Adrenal gland (tissue), 12 donors: ENCODE measurements around the gene SESN1. TPM values are rescaled to one million over a fixed set of nuclear protein-coding genes. Genes with fewer than 3 reads are reported as not detected.
"Not testable (repeated sequence)": the region's sequence is repeated elsewhere in the genome, so short reads cannot be mapped to it uniquely, and the experiment has no call there.

Experiments used
- DNase-seq, 7 donors: peaks; one replicate each; pipeline ENCODE4 v3.0.0-alpha.2; 2019 to 2020
- H3K27ac ChIP-seq, 5 donors: fragments of 200-600 bp; sonication (generic) in 4 of 5; 1 replicate in 3 of 5; 2 replicates in 2 of 5; pipeline versions ENCODE4 v1.5.1 to v1.8.0; 2016 to 2020; ENCODE audit warnings: mild to moderate bottlenecking in 1 of 5
- H3K27me3 ChIP-seq: fragments of 200-600 bp; 2 replicates; pipeline ENCODE4 v1.8.0; 2021
- H3K36me3 ChIP-seq, 2 donors: fragments of 200-600 bp; replicated peaks in 1 of 2; 1 replicate in 1 of 2; 2 replicates in 1 of 2; pipeline versions ENCODE4 v1.5.1 to v1.8.0; 2018 to 2022
- H3K4me1 ChIP-seq, 2 donors: fragments of 200-600 bp; replicated peaks in 1 of 2; 1 replicate in 1 of 2; 2 replicates in 1 of 2; pipeline versions ENCODE4 v1.5.1 to v1.8.0; 2018 to 2021
- H3K4me3 ChIP-seq, 4 donors: fragments of 200-600 bp; sonication (generic) in 3 of 4; one replicate each; pipeline ENCODE4 v1.5.1; 2016 to 2018
- H3K9me3 ChIP-seq, 3 donors: fragments of 200-600 bp; sonication (generic) in 1 of 3; replicated peaks in 1 of 3; 1 replicate in 2 of 3; 2 replicates in 1 of 3; pipeline versions ENCODE4 v1.5.1 to v1.8.0; 2016 to 2021
- CTCF ChIP-seq, 6 experiments: fragments of 450-650 bp in 4 of 6; fragments of 200-600 bp in 2 of 6; sonication (generic) in 1 of 6; IDR thresholded peaks; 1 replicate in 5 of 6; 2 replicates in 1 of 6; pipeline versions ENCODE4 v1.5.1 to v1.8.0; 2016 to 2021; ENCODE audit warnings: antibody characterized with exemption in 6 of 6, mild to moderate bottlenecking in 2 of 6, moderate library complexity in 1 of 6
- POLR2A ChIP-seq, 2 donors: fragments of 450-650 bp; IDR thresholded peaks; one replicate each; pipeline ENCODE4 v1.6.1; 2017; ENCODE audit warnings: antibody characterized with exemption in 2 of 2, mild to moderate bottlenecking in 2 of 2, moderate library complexity in 1 of 2
- WGBS, 4 donors: extraction: QIAGEN DNeasy Blood & Tissue Kit in 2 of 4; methylation state at CpG; one replicate each; pipeline versions ENCODE4 v1.1.5 to v1.1.7; 2013 to 2017; 5-methylcytosine and 5-hydroxymethylcytosine counted together
- intact Hi-C, 2 donors: fragments of 100-400 bp; cut with DNase I; formaldehyde crosslinking; loops; one replicate each; pipeline versions ENCODE4 v1.14.1 to v1.15.0; 2022 to 2023
- polyA plus RNA-seq, 3 donors: library from polyadenylated mRNA; stranded (reverse); fragments of 200-250 nt in 2 of 3; fragments of 350-450 nt in 1 of 3; fragmentation: Illumina TruSeq in 1 of 3; extraction: RNeasy Lipid Tissue Mini Kit (QIAGEN cat#74804) in 1 of 3; gene quantifications; one replicate each; pipeline ENCODE4 v1.2.3, GENCODE V29; 2013 to 2014
- total RNA-seq, 9 donors: library from RNA; depleted of rRNA in 4 of 9; stranded (reverse); fragments of >200 nt in 4 of 9; fragments of 120-200 nt in 1 of 9; fragmentation: NEBNext Ultra II Directional in 1 of 9; extraction: Animal tissue kit (Norgen Biotek cat#: 25700) in 1 of 9; gene quantifications; one replicate each; pipeline versions ENCODE4 v1.1.0 to v1.2.4, GENCODE V29; 2013 to 2023
- donor health status: healthy with polysubstance abuse.
- donor health status: Bipolar disorder and iron deficiency.
- donor health status: DM: yes; HTN: yes; CAD: no.
- donor health status: DM: no; HTN: no; CAD: no.
- donor health status: DM: no; HTN: no; CAD: no.
- donor health status: DM: yes; HTN: yes; CAD: no.

The SESN1 gene
- total and polyA plus RNA-seq, 12 donors, result 14.2 to 72.7 (median 42.5) TPM

GRCh38 chr6:109087661-109088264 is 6.9 kb downstream of the SESN1 start:
- Histone ChIP-seq H3K27me3 (no peaks in the 10 kb centered on the region), H3K4me1 (peaks cover 12 to 36% of the 10 kb centered on the region in 2 donors), H3K4me3 (no peak overlapping the region), H3K27ac (peak overlapping the region in 1 of 5 donors; percentile 0), H3K36me3 (no peaks in the 10 kb centered on the region), H3K9me3 (no peaks in the 10 kb centered on the region)
- DNase-seq, result no peak
- no peak for TF ChIP-seq CTCF (IDR thresholded peaks at IDR 0.05)
- no peak for TF ChIP-seq POLR2A (IDR thresholded peaks at IDR 0.05)
- intact Hi-C loops, result no loop called here
- WGBS, 4 donors, result 61 to 65% (median 64%) methylated on average over 5 of the region's 5 CpGs

GRCh38 chr6:109084146-109084545 is 10.5 kb downstream of the SESN1 start:
- DNase-seq, H3K36me3 ChIP-seq, H3K4me3 ChIP-seq, H3K9me3 ChIP-seq, H3K27ac ChIP-seq, H3K27me3 ChIP-seq, intact Hi-C loops: not testable (repeated sequence)
- 91 to 95% (median 94%) methylated on average over 8 of the region's 8 CpGs for WGBS, 4 donors
- H3K4me1 ChIP-seq, result peaks cover 0 to 39% of the 10 kb centered on the region in 2 donors

- H3K4me3 ChIP-seq, result no peak overlapping the region
- intact Hi-C loops, result no loop called here
- H3K4me1 ChIP-seq, result peaks cover 0 to 41% of the 10 kb centered on the region in 2 donors
- no peaks in the 10 kb centered on the region for H3K36me3 ChIP-seq
- H3K27me3 ChIP-seq, result no peaks in the 10 kb centered on the region
- no peak for DNase-seq
- TF ChIP-seq POLR2A (IDR thresholded peaks at IDR 0.05) (no peak), CTCF (IDR thresholded peaks at IDR 0.05) (no peak)
- H3K9me3 ChIP-seq, result no peaks in the 10 kb centered on the region
- H3K27ac ChIP-seq, result no peak overlapping the region
- 76 to 85% (median 78%) methylated on average over 1 of the region's 1 CpG for WGBS, 4 donors
Measured at GRCh38 chr6:109083657-109084056, 11.0 kb downstream of the SESN1 start.

- intact Hi-C loops, result no loop called here
- H3K4me3 ChIP-seq, result no peak overlapping the region
- peaks cover 0 to 37% of the 10 kb centered on the region in 2 donors for H3K4me1 ChIP-seq
- no peaks in the 10 kb centered on the region for H3K9me3 ChIP-seq
- no peak for DNase-seq
- H3K27ac ChIP-seq, result no peak overlapping the region
- H3K27me3 ChIP-seq, result no peaks in the 10 kb centered on the region
- peak in 1 of 6 experiments; percentile 10 for TF ChIP-seq CTCF (IDR thresholded peaks at IDR 0.05)
- no peak for TF ChIP-seq POLR2A (IDR thresholded peaks at IDR 0.05)
- no peaks in the 10 kb centered on the region for H3K36me3 ChIP-seq
- 60 to 100% (median 77%) methylated on average over 1 of the region's 1 CpG for WGBS, 4 donors
Measured at GRCh38 chr6:109082188-109082577, 12.5 kb downstream of the SESN1 start.
